ENCODE measurements around the gene FEN1.

The FEN1 gene

GRCh38 chr11:61778920-61779650, 13.6 kb upstream of the FEN1 start:
- H3K9me3 ChIP-seq (ENCODE audit: control insufficient read depth, insufficient read depth, low read length): no peaks in the 10 kb centered on the region
- H4K20me1 ChIP-seq (ENCODE audit: control insufficient read depth, insufficient read depth, low read depth, low read length): no peaks in the 10 kb centered on the region
- no peak overlapping the region for H3K27ac ChIP-seq (ENCODE audit: low read depth, low read length)
- peaks cover 13% of the 10 kb centered on the region for H3K4me1 ChIP-seq (ENCODE audit: control insufficient read depth, low read length)
- H3F3A ChIP-seq (ENCODE audit: control insufficient read depth, insufficient read depth): no peaks in the 10 kb centered on the region
- H3K79me2 ChIP-seq (ENCODE audit: control insufficient read depth, low read length): no peaks in the 10 kb centered on the region
- no peak overlapping the region for H3K4me3 ChIP-seq (ENCODE audit: low read length)
- no peaks in the 10 kb centered on the region for H3K36me3 ChIP-seq (ENCODE audit: control insufficient read depth, low read length)
- H3K27me3 ChIP-seq (ENCODE audit: control insufficient read depth, low read length): peaks cover 11% of the 10 kb centered on the region
- H3K9me2 ChIP-seq (replicated peaks; ENCODE audit: control insufficient read depth, low read length): no peaks in the 10 kb centered on the region
- no peak overlapping the region for H3K4me2 ChIP-seq (ENCODE audit: low read length)
- TF ChIP-seq EZH2phosphoT487 (IDR thresholded peaks at IDR 0.05; ENCODE audit: borderline replicate concordance, low read length): no peak
- TF ChIP-seq CTCF (IDR thresholded peaks at IDR 0.05; ENCODE audit: low read depth, low read length, poor library complexity, severe bottlenecking): no peak

GRCh38 chr11:61779666-61780525, 12.8 kb upstream of the FEN1 start:
- H3K27ac ChIP-seq (ENCODE audit: low read depth, low read length): no peak overlapping the region
- H3F3A ChIP-seq (ENCODE audit: control insufficient read depth, insufficient read depth): no peaks in the 10 kb centered on the region
- peaks cover 13% of the 10 kb centered on the region for H3K4me1 ChIP-seq (ENCODE audit: control insufficient read depth, low read length)
- H3K9me3 ChIP-seq (ENCODE audit: control insufficient read depth, insufficient read depth, low read length): no peaks in the 10 kb centered on the region
- TF ChIP-seq EZH2phosphoT487 (IDR thresholded peaks at IDR 0.05; ENCODE audit: borderline replicate concordance, low read length): no peak
- no peak for TF ChIP-seq CTCF (IDR thresholded peaks at IDR 0.05; ENCODE audit: low read depth, low read length, poor library complexity, severe bottlenecking)
- H3K36me3 ChIP-seq (ENCODE audit: control insufficient read depth, low read length): no peaks in the 10 kb centered on the region
- H3K27me3 ChIP-seq (ENCODE audit: control insufficient read depth, low read length): peaks cover 11% of the 10 kb centered on the region
- H4K20me1 ChIP-seq (ENCODE audit: control insufficient read depth, insufficient read depth, low read depth, low read length): no peaks in the 10 kb centered on the region
- no peak overlapping the region for H3K4me2 ChIP-seq (ENCODE audit: low read length)
- no peak overlapping the region for H3K4me3 ChIP-seq (ENCODE audit: low read length)
- H3K9me2 ChIP-seq (replicated peaks; ENCODE audit: control insufficient read depth, low read length): no peaks in the 10 kb centered on the region
- H3K79me2 ChIP-seq (ENCODE audit: control insufficient read depth, low read length): no peaks in the 10 kb centered on the region

- H3K79me2 ChIP-seq (ENCODE audit: control insufficient read depth, low read length): no peaks in the 10 kb centered on the region
- H3K27ac ChIP-seq (ENCODE audit: low read depth, low read length): no peak overlapping the region
- TF ChIP-seq CTCF (IDR thresholded peaks at IDR 0.05; ENCODE audit: low read depth, low read length, poor library complexity, severe bottlenecking): no peak
- no peak overlapping the region for H3K4me2 ChIP-seq (ENCODE audit: low read length)
- no peaks in the 10 kb centered on the region for H3K9me2 ChIP-seq (replicated peaks; ENCODE audit: control insufficient read depth, low read length)
- peaks cover 13% of the 10 kb centered on the region for H3K4me1 ChIP-seq (ENCODE audit: control insufficient read depth, low read length)
- no peaks in the 10 kb centered on the region for H3F3A ChIP-seq (ENCODE audit: control insufficient read depth, insufficient read depth)
- H3K36me3 ChIP-seq (ENCODE audit: control insufficient read depth, low read length): peaks cover 1% of the 10 kb centered on the region; the same call in 1 of the 2 replicates
- peaks cover 11% of the 10 kb centered on the region for H3K27me3 ChIP-seq (ENCODE audit: control insufficient read depth, low read length)
- H4K20me1 ChIP-seq (ENCODE audit: control insufficient read depth, insufficient read depth, low read depth, low read length): no peaks in the 10 kb centered on the region
- no peaks in the 10 kb centered on the region for H3K9me3 ChIP-seq (ENCODE audit: control insufficient read depth, insufficient read depth, low read length)
- no peak overlapping the region for H3K4me3 ChIP-seq (ENCODE audit: low read length)
Measured at GRCh38 chr11:61780581-61781162, 12.0 kb upstream of the FEN1 start.
